Gastroesophageal sphincter (tissue), 2 donors: ENCODE data around the gene RAF1.

ENCODE experiments used
- EP300 ChIP-seq: sonication (generic); formaldehyde crosslinking; IDR thresholded peaks from one replicate; pipeline ENCODE4 v1.6.1; 2017; ENCODE audit warnings: antibody characterized with exemption, mild to moderate bottlenecking
- POLR2AphosphoS5 ChIP-seq: sonication (generic); formaldehyde crosslinking; IDR thresholded peaks from one replicate; pipeline ENCODE4 v1.6.1; 2017; ENCODE audit warnings: antibody characterized with exemption

GRCh38 chr3:12656850-12657249 lies 7.1 kb downstream of the RAF1 start:
- TF ChIP-seq POLR2AphosphoS5 (no peak), EP300 (no peak)
